ENCODE measurements around the gene COL4A3.

Gene COL4A3

DNA sequence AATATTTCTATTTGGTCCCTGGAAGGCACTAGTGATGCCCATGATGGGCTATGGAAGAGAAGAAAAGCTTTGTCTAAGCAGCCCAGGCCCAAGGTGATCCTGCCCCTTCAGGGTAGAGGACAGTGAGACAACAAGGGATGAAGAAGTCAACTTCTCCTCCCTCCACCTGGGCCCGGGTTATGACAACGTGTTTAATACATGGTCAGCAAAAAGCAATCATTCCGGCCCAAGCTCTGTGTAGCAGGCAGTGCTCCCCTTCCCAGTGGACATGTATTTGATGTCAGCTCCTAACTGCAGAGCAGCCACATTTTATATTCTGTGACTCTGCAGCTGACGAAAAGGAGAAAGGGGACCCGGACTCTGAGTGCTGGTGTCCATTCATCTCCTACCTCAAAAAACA is 93.4 kb downstream of the COL4A3 start:
- DNase-seq: no peak
- intact Hi-C loops (cut with DNase I): no loop called here

DNA sequence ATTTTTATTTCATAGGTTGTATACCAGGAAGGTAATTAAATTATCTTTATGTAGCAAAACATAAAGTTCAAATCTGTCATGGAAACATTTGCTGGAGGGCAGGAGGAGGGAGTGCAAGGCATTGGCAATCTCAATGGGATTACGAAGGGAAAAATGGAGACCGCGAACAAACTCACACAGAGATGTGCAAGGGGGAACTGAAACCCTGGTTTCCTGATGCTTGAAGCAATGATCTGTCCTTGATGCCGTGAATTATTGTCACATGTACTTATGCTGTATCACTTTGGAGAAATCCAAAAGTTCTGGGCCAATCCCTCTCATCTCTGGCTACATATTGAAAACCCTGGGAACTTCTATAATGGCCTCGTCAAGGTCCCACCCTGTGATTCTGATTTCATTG is 95.6 kb downstream of the COL4A3 start:
- no peak for DNase-seq
- intact Hi-C loops (cut with DNase I): no loop called here

DNA sequence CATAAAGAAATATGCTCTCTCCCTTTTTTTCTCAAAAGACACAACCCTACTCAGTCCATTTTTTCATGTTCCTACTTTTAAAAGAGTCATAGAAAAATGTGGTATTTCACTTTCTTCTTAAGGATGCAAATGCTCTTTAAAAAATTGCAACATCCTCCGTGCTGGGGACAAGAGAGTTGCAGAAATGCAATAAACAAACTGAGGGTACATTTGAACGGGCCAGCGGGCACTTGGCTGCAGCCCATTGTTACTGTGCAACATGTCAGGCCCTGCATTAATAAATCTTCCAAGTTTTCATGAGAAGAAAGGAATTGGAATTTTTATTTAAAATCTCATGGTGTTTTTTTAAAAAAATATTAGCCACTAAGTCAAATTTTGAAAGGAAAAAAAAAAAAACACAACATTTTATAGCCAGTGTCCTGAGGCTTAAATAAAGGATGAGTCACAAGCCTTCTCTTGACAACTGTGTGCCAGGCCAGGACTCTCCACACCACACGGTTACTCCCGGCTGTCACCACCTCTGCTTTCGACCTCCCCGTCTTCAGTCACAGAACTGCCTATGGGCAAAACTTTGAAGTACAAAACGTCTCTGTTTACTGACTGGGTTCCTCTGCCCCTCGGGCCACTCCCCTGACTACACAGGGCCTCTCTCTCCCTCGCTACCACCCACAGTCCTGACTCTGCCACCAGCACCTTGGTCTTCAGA is 103.1 kb downstream of the COL4A3 start:
- intact Hi-C loops (cut with DNase I): no loop called here
- DNase-seq: peak in 6 of 42 donors; percentile 6 to 24 (median 15)

DNA sequence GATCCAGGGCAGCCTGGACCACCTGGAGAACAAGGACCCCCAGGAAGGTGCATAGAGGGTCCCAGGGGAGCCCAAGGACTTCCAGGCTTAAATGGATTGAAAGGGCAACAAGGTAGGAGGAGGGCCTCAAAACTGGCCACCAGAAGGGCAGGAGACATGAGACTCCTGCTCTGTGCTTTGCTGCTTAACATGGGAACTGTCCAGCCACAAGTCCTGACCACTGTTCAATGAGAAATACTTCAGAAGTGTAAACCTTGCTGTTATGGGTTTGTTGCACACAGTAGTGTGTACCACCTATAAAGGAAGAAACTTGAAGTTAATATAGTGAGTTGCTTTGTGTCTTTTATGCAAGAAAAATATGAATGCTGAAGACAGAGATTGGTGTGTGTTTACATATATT is 116.5 kb downstream of the COL4A3 start:
- no peak for DNase-seq
- intact Hi-C loops (cut with DNase I): no loop called here

DNA sequence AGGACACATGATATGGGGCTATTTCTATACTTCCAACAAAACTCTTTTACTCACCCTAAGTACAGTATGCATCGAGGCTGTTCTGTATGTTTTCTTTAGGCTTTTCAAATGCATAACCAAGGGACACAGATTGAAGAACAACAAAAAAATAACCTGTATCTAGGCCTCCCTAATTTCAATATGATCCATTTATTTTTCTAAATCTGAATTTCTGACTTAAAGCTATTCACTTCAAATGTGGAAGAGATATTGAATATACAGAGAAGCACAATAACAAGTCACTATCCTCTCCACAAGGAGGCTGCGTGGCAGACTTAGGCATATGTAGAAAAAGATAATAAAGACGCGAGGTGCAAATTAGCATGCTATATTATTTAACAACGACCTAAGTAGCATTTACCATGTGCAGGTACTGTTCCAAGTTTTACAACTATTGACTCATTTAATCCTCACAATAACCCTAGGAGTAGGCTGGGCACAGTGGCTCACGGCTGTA is 121.4 kb downstream of the COL4A3 start:
- intact Hi-C loops (cut with DNase I): no loop called here
- DNase-seq: no peak

DNA sequence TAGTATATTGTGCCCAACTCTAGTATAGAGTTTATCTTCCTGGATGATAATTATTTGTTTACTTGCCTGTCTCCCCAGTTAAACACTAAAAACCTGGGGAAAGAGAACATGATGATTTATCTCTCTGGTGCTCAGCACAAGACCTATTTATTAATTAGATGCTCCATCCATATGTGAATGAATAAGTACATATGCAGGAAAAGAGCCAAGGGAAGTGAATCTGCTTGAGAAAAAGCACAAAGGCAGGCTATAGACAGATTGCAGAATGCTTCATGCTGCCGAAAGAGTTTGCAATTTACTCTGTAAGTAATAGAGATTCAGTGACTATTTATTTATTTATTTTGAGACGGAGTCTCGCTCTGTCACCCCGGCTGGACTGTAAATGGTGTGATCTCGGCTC is 123.3 kb downstream of the COL4A3 start:
- intact Hi-C loops (cut with DNase I): no loop called here
- no peak for DNase-seq

DNA sequence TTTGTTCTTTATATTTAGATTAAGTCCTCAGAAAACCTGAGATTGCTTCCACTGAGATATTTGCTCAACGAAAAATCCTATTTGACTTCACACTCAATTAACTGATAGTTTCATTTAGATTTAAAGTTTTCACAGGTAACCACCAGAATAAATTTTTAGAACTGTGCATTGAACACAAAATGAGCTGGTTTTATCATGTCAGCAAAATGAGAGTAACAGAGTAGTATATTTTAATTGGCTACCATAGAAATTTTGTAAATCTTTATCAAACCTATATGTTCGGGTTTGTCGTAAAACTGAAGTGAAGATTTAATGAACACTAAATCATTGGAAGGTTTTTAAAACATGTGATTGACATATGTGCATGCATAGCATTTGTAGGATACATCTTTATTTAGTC is 127.9 kb downstream of the COL4A3 start:
- DNase-seq: no peak
- intact Hi-C loops (cut with DNase I): no loop called here

DNA sequence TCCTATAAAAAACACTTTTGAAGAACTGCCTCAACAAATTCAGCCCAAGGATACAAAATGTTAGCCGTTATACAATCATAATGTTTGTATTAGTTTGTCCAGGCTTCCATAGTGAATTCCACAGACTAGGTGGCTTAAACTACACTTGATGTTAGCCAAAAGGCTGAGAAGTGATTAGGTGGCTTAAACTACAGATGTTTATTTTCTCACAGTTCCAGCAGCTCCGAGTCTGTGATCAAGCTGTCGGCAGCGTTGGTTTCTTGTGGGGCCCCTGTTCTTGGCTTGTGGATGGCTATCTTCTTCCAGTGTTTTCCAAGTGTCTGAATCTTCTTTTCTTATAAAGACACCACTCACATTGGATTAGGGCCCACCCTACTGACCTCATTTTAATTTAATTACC is 129.1 kb downstream of the COL4A3 start:
- DNase-seq: no peak
- intact Hi-C loops (cut with DNase I): no loop called here

DNA sequence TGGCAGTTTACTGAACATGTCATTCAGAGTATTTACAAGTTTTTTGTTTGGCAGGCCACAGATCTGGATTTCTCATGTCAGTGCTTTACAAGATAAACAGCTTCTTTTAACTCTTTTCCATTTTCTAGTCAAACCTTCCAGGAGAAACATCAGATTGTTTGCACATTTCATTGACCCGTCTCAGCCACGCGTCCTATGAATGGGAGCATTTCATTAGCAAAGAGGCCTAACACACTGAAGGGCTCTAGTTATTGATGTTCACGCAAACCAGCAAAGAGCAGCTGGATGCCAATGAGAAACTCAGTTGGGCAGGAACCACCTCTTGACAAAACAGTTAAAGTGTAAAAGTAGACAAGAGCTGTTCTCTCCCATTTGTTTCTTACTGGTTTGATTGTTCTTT is 131.4 kb downstream of the COL4A3 start:
- DNase-seq: no peak

DNA sequence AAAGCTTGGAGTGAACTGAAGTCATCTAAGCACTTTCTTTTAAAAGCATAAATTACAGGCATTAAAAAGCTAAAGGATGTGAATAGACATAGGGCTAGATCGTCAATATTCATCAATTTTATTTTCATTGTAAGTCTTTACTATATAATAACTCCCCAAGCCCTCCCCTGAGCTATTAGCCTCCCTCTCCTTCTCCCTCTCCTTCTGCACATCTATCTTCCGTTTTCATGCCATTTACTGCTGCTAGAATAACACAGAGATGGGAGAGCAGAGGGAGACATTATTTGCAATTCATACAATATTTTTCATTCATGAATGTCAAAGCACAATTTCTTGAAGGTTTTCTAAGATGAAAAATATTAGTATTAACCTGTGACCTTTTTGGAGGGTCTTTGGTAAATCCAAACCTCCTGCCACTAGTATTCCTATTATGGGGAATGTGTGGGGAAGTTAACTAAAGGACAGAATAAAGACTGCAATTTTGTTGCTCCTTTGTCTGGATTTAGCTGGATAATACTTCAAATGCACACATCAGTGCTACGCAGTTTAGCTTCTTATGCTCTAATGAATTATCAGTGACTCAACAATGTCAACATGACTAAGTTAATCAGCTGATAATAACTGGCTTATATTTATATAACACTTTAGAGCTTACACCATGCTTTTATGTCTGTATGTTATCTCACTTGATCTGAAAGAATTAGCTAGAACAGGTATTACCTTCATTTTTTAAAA is 132.4 kb downstream of the COL4A3 start:
- DNase-seq: no peak
- intact Hi-C loops (cut with DNase I): no loop called here

More for the DNA sequence above, 131.4 kb downstream of the COL4A3 start:
- intact Hi-C loops (cut with DNase I): no loop called here

DNA sequence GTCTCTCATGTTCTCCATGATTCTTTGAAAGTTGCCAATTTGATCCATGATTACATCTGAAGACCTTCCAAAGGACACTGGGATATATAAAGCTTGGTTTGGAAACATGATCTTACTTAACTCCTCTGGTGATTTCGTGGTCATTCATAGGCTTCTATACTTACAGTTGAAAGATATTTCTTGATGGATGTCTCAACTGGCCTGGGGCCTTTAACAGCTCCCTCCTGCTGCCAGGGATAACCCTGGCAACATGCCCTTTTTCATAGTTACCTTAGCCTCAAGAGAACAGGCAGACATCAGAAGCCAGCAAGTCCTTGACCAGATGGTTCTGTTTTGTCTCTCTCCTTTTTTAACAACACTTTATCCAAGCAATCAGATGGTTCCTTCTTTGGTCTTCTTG is 137.1 kb downstream of the COL4A3 start:
- intact Hi-C loops (cut with DNase I): no loop called here
- DNase-seq: no peak

DNA sequence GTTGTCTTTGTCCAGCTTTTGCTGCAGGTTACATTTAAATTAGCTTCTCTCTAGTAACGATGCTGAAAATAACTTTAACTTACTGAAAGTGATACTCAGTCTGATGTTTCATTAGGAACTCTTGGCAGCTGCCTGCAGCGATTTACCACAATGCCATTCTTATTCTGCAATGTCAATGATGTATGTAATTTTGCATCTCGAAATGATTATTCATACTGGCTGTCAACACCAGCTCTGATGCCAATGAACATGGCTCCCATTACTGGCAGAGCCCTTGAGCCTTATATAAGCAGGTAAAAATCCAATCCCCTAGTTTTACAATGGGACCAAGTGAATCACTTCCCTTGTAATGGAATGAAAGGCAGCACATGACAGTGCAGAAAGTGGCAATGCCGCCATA is 144.4 kb downstream of the COL4A3 start:
- intact Hi-C loops (cut with DNase I): no loop called here
- no peak for DNase-seq

DNA sequence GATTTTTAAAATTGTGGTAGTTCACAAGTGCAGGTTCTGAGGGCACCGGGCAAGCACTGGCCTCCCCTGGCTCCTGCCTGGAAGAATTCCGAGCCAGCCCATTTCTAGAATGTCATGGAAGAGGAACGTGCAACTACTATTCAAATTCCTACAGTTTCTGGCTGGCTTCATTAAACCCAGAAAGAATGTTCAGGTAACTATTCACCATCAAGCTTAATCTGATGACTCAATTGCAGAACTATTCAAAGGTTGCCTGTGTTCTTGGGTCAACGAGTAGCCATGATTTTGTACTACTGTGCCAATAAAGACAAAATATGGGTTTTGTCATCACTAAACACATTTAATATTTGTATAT is 146.3 kb downstream of the COL4A3 start:
- intact Hi-C loops (cut with DNase I): no loop called here
- no peak for DNase-seq

DNA sequence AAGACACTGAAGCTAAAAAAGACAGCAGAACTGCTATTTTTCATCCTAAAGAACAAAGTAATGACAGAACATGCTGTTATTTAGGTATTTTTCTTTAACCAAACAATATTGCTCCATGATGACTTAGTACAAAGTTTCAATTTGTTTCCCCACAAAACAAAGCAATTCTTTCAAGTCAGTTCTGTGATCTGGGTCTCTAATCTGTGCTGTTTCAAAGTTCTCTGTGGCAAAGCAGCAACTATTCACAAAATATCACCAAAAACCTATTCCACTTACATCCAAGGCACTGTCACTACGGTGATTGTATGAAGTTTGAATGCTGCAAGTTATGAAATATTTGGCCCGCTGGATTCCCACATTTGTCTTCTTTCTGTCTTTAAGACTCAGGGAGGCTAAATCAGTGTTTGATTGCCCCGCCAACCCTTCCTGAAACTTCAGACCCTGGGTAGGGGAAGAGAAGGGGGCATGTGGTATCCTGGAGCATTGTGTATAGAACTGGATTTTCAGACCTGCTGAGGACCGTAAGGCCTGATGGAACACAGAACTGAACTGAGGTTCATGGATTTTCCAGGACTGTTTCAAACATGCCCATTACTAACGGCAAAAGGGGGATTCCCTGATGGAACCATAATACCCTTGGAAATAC is 147.6 kb downstream of the COL4A3 start:
- no peak for DNase-seq
- intact Hi-C loops (cut with DNase I): no loop called here

DNA sequence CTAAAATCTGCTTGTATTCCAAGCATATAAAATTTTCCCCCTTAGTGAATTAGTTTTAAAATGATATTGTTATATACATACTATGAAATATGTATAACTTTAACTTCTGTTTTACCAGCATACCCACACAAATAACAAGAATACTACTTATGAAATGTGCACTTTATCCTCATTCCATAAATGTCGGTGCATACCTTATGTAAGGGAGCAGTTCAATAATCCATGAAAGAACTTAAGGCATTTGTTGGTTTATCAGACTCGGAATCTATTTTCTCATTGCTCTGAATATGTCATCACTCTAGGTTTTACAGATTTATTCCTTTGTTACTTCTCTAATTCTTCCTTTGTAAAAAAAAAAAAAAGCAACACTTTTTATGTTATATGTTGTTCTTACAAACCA is 148.2 kb downstream of the COL4A3 start:
- no peak for DNase-seq
- intact Hi-C loops (cut with DNase I): no loop called here

DNA sequence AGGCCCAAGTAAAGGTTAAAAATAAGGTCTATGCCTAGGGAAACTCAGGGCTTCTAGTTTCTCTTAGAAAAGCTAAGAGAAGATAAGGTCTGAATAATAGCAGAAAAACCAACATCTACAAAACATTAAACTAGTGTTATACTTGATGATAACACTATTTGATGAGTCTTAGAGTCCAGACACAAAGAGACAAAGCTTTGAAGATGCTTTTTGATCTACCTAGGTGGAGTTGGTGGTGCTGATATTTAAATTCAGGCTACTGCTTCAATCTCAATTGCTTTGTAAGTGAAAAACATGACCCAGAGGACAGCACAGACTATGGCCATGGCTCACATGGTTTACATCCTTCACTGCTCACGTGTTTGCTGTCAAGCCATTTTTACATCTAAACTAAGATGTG is 148.9 kb downstream of the COL4A3 start:
- intact Hi-C loops (cut with DNase I): no loop called here
- DNase-seq: no peak

DNA sequence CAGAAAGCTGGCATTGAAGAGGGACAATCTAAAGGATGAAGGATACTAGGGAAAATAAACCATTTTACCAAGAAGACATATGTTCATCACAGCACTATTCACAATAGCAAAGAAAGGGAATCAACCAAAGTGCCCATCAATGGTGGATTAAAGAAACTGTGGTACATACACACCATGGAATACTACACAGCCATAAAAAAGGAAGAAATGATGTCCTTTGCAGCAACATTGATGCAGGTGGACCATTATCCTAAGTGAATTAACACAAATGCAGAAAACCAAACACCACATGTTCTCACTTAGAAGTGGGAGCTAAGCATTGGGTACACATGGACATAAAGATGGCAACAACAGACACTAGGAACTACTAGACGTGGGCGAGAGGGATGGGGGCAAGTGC is 153.4 kb downstream of the COL4A3 start:
- intact Hi-C loops (cut with DNase I): no loop called here
- no peak for DNase-seq

DNA sequence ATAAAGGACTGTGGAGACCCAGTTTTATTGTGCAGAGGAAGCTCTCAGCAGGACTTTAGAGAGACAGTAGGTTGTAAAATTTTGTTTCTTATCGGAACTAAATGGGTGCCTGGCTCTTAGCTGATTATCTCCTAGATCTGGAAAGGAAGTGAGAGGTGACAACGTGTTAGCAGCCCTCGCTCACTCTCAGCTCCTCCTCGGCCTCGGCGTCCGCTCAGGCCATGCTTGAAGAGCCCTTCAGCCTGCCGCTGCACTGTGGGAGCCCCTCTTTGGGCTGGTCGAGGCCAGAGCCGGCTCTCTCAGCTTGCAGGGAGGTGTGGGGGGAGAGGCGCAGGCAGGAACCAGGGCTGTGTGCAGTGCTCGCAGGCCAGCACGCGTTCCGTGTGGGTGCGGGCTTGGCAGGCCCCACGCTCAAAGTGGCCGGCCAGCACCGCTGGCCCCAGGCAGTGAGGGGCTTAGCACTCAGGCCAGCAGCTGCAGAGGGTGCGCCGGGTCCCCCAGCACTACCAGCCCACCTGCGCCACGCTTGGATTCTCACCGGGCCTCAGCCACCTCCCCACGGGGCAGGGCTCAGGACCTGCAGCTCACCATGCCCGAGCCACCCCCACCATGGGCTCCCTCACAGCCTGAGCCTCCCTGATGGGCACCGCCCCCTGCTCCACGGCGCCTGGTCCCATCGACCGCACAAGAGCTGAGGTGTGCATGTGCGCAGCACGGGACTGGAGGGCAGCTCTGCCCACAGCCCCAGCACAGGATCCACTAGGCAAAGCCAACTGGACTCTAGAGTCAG is 156.1 kb downstream of the COL4A3 start:
- intact Hi-C loops (cut with DNase I): no loop called here
- DNase-seq: no peak

DNA sequence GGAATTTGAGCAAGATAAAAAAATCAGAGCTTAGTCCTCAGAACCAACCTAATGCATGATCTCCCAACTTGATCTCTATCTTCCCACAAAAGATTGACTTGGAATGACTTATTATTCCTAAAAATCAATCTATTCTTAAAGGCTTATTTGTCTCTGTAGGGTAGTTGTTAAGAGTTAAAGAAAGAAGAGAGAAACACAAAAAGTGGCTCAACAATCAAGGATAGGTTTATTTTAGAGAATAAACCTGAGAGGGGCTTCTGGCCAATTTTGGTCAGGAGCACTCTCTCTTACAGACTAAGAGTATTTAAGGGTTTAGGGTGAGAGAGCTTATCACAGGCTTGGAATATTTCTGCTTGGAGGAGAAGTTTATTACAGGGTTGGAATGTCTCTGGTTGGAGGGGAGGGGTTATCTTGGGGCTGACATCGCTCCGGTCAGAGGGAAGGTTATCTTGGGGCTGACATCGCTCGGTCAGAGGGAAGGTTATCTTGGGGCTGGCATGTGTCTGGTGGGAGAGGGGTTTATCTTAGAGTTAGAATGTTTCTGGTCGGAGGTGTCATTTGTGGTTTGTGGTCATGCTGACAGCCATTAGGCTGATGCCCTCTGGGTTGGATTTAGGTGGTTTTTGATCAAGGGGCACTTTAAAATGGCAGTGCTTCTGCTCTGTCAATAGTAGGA is 158.2 kb downstream of the COL4A3 start:
- DNase-seq: no peak
- intact Hi-C loops (cut with DNase I): no loop called here
